A549 (cell line): Measurements from ENCODE around the gene LRRC1. TPM values are rescaled to one million over a fixed set of nuclear protein-coding genes. Genes with fewer than 3 reads are reported as not detected.

Experiments used
- ATAC-seq, 2 experiments: fragments of 200-7000 bp in 1 of 2; fragments of >200 bp in 1 of 2; cut with Nextera tagmentation in 1 of 2; cut with Tn5 transposase in 1 of 2; 3 replicates each; pipeline versions ENCODE4 v1.8.0 to v1.9.1; 2018 to 2020; ENCODE audit warnings: mild to moderate bottlenecking in 1 of 2, moderate library complexity in 1 of 2
- CTCF ChIA-PET: fragments of 300-600 bp; sonication (Branson Sonifier 250); formaldehyde crosslinking; extraction: SDS; loops from one replicate; lab custom pipeline; 2021; ENCODE audit warnings: antibody characterized with exemption, inconsistent platforms; lab: Yijun Ruan, JAX
- POLR2A ChIA-PET: fragments of 350-600 bp; formaldehyde crosslinking; extraction: SDS; loops from one replicate; lab custom pipeline; 2021; ENCODE audit warnings: antibody characterized with exemption, inconsistent platforms; lab: Yijun Ruan, JAX
- DNase-seq, 2 experiments: peaks; one replicate each; pipeline versions ENCODE4 v3.0.0 to v3.0.0-alpha.2; 2011 to 2016; ENCODE audit warnings: low read depth in 1 of 2, low spot score in 1 of 2
- FAIRE-seq: peaks from 2 replicates; lab custom pipeline; 2011; peaks lifted over from hg19 to GRCh38; lab: Jason Lieb, UNC
- H3K27ac ChIP-seq, 2 experiments: fragments of >200 bp; sonication (Bioruptor Twin); formaldehyde crosslinking; 3 replicates each; pipeline ENCODE4 v1.5.1; 2016 to 2017
- H3K4me1 ChIP-seq: fragments of >200 bp; sonication (Bioruptor Twin); formaldehyde crosslinking; 3 replicates; pipeline ENCODE4 v1.6.1; 2016
- H3K4me2 ChIP-seq: fragments of >200 bp; sonication (Bioruptor Twin); formaldehyde crosslinking; 3 replicates; pipeline ENCODE4 v1.6.1; 2016
- H3K4me3 ChIP-seq: fragments of >200 bp; sonication (Bioruptor Twin); formaldehyde crosslinking; 3 replicates; pipeline ENCODE4 v1.5.1; 2016
- H3K9me3 ChIP-seq: fragments of >200 bp; sonication (Bioruptor Twin); formaldehyde crosslinking; 3 replicates; pipeline ENCODE4 v1.6.1; 2016
- ATOH8 ChIP-seq: fragments of 250-450 bp; sonication (Bioruptor Pico); IDR thresholded peaks from 2 replicates; pipeline ENCODE4 v1.5.0; 2020; ENCODE audit warnings: low read depth, mild to moderate bottlenecking, moderate library complexity
- CHD2 ChIP-seq: fragments of 150-350 bp; IDR thresholded peaks from 2 replicates; pipeline ENCODE4 v1.6.1; 2014; ENCODE audit warnings: low read length; ENCODE audit not compliant: partially characterized antibody
- CTCF ChIP-seq: fragments of >200 bp; sonication (Bioruptor Twin); formaldehyde crosslinking; IDR thresholded peaks from 3 replicates; pipeline ENCODE4 v1.5.1; 2016
- E2F6 ChIP-seq: IDR thresholded peaks from 2 replicates; pipeline ENCODE4 v1.6.1; 2012; ENCODE audit warnings: low read depth, borderline replicate concordance
- EP300 ChIP-seq, 2 experiments: fragments of >200 bp; sonication (Bioruptor Twin); formaldehyde crosslinking; IDR thresholded peaks; 2 replicates in 1 of 2; 3 replicates in 1 of 2; pipeline ENCODE4 v1.6.1; 2016 to 2017
- FOSB ChIP-seq: fragments of 250-450 bp; sonication (Bioruptor Pico); IDR thresholded peaks from 2 replicates; pipeline ENCODE4 v1.5.0; 2020; ENCODE audit warnings: mild to moderate bottlenecking, moderate library complexity
- FOSL2 ChIP-seq, 2 experiments: fragments of 450-650 bp in 1 of 2; fragments of >200 bp in 1 of 2; sonication (Bioruptor Twin) in 1 of 2; formaldehyde crosslinking; IDR thresholded peaks; 2 replicates each; pipeline versions ENCODE4 v1.5.0 to v1.6.1; 2016 to 2020; ENCODE audit warnings: mild to moderate bottlenecking in 1 of 2, moderate library complexity in 1 of 2
- GATA3 ChIP-seq: IDR thresholded peaks from 2 replicates; pipeline ENCODE4 v1.6.1; 2012; ENCODE audit warnings: borderline replicate concordance
- HDAC2 ChIP-seq: fragments of 200-600 bp; sonication (generic); IDR thresholded peaks from 2 replicates; pipeline ENCODE4 v1.6.1; 2016
- HOXA7 ChIP-seq: fragments of 250-450 bp; sonication (Bioruptor Pico); IDR thresholded peaks from 2 replicates; pipeline ENCODE4 v1.5.0; 2020; ENCODE audit warnings: mild to moderate bottlenecking, moderate library complexity
- HOXB5 ChIP-seq: fragments of 250-450 bp; sonication (Bioruptor Pico); IDR thresholded peaks from 2 replicates; pipeline ENCODE4 v1.5.0; 2020; ENCODE audit warnings: mild to moderate bottlenecking, moderate library complexity
- JUN ChIP-seq, 2 experiments: fragments of >200 bp; sonication (Bioruptor Twin); formaldehyde crosslinking; IDR thresholded peaks; 2 replicates in 1 of 2; 3 replicates in 1 of 2; pipeline ENCODE4 v1.6.1; 2016 to 2017
- JUNB ChIP-seq: fragments of >200 bp; sonication (Bioruptor Twin); formaldehyde crosslinking; IDR thresholded peaks from 2 replicates; pipeline ENCODE4 v1.6.1; 2016
- KDM1A ChIP-seq: fragments of 200-600 bp; sonication (generic); IDR thresholded peaks from 2 replicates; pipeline ENCODE4 v1.6.1; 2016; ENCODE audit warnings: low read depth, mild to moderate bottlenecking
- KDM5A ChIP-seq: fragments of 200-600 bp; sonication (generic); IDR thresholded peaks from 2 replicates; pipeline ENCODE4 v1.6.1; 2016; ENCODE audit warnings: antibody characterized with exemption, mild to moderate bottlenecking
- MAFK ChIP-seq: fragments of 450-650 bp; IDR thresholded peaks from 2 replicates; pipeline ENCODE4 v1.6.1; 2014; ENCODE audit not compliant: partially characterized antibody
- MAX ChIP-seq: IDR thresholded peaks from 2 replicates; pipeline ENCODE4 v1.6.1; 2012
- MAZ ChIP-seq: fragments of 150-350 bp; IDR thresholded peaks from 2 replicates; pipeline ENCODE4 v1.6.1; 2014; ENCODE audit warnings: antibody characterized with exemption, low read depth, low read length, borderline replicate concordance
- NR3C1 ChIP-seq: fragments of >200 bp; sonication (Bioruptor Twin); formaldehyde crosslinking; IDR thresholded peaks from 3 replicates; pipeline ENCODE4 v1.6.1; 2017
- PBX3 ChIP-seq: IDR thresholded peaks from 2 replicates; pipeline ENCODE4 v1.6.1; 2012
- RAD21 ChIP-seq, 2 experiments: fragments of >200 bp in 1 of 2; sonication (Bioruptor Twin) in 1 of 2; formaldehyde crosslinking in 1 of 2; IDR thresholded peaks in 1 of 2; conservative IDR thresholded peaks in 1 of 2; 2 replicates in 1 of 2; 3 replicates in 1 of 2; pipeline ENCODE4 v1.6.1; 2012 to 2018; ENCODE audit warnings: inconsistent platforms in 1 of 2
- RARB ChIP-seq: fragments of 250-450 bp; sonication (Bioruptor Pico); IDR thresholded peaks from 2 replicates; pipeline ENCODE4 v1.8.0; 2021; ENCODE audit warnings: mild to moderate bottlenecking, moderate library complexity
- REST ChIP-seq: fragments of 200-600 bp; sonication (generic); IDR thresholded peaks from 2 replicates; pipeline ENCODE4 v1.6.1; 2016; ENCODE audit warnings: antibody characterized with exemption, mild to moderate bottlenecking, moderate library complexity
- RNF2 ChIP-seq: fragments of 200-600 bp; sonication (generic); IDR thresholded peaks from 2 replicates; pipeline ENCODE4 v1.6.1; 2016; ENCODE audit warnings: low read depth, mild to moderate bottlenecking, antibody characterized with exemption, moderate library complexity, borderline replicate concordance
- TFCP2L1 ChIP-seq: fragments of 250-450 bp; sonication (Bioruptor Pico); IDR thresholded peaks from 2 replicates; pipeline ENCODE4 v1.5.0; 2021; ENCODE audit warnings: mild to moderate bottlenecking
- TP53 ChIP-seq: fragments of 250-450 bp; sonication (Bioruptor Pico); IDR thresholded peaks from 2 replicates; pipeline ENCODE4 v1.5.0; 2021; ENCODE audit warnings: mild to moderate bottlenecking, moderate library complexity
- USF2 ChIP-seq: fragments of 450-650 bp; IDR thresholded peaks from 2 replicates; pipeline ENCODE4 v1.6.1; 2014; ENCODE audit warnings: antibody characterized with exemption
- ZC3H11A ChIP-seq: fragments of 450-650 bp; IDR thresholded peaks from 2 replicates; pipeline ENCODE4 v1.6.1; 2014; ENCODE audit warnings: antibody characterized with exemption, mild to moderate bottlenecking
- ZSCAN20 ChIP-seq: fragments of 250-450 bp; sonication (Bioruptor Pico); IDR thresholded peaks from 2 replicates; pipeline ENCODE4 v1.8.0; 2022; ENCODE audit warnings: mild to moderate bottlenecking, moderate library complexity
- WGBS: methylation state at CpG from one replicate; pipeline ENCODE4 v1.1.6; 2017; ENCODE audit errors: missing lambda C conversion rate; 5-methylcytosine and 5-hydroxymethylcytosine counted together
- polyA plus RNA-seq, 4 experiments: library from polyadenylated mRNA; depleted of rRNA in 3 of 4; stranded (reverse); fragments of >200 nt; fragmentation: RNase III in 1 of 4; extraction: RNeasy Plus Mini Kit Qiagen cat#74134 plus additional on column Dnase treatment in 1 of 4; gene quantifications; 2 replicates in 3 of 4; 3 replicates in 1 of 4; pipeline ENCODE4 v1.2.3, GENCODE V29; 2011 to 2017
- TF ChIP-seq, protein P1 (sequence below): fragments of >200 bp; sonication (Bioruptor Twin); formaldehyde crosslinking; IDR thresholded peaks from 3 replicates; pipeline ENCODE4 v1.6.1; 2016

LRRC1 gene
- polyA plus RNA-seq, 2 of the 4 experiments (the other 2 are of a cell fraction): 5.2 to 8.0 TPM

- Histone ChIP-seq H3K4me1 (no peaks in the 10 kb centered on the region), H3K4me2 (no peak overlapping the region), H3K4me3 (no peak overlapping the region), H3K9me3 (no peaks in the 10 kb centered on the region), H3K27ac (no peak overlapping the region)
- no peak for TF ChIP-seq TP53 (CRISPR knock-in tag)
- TF ChIP-seq MAFK: no peak
- TF ChIP-seq USF2: no peak
- TF ChIP-seq CHD2: no peak
- TF ChIP-seq, protein P1, sequence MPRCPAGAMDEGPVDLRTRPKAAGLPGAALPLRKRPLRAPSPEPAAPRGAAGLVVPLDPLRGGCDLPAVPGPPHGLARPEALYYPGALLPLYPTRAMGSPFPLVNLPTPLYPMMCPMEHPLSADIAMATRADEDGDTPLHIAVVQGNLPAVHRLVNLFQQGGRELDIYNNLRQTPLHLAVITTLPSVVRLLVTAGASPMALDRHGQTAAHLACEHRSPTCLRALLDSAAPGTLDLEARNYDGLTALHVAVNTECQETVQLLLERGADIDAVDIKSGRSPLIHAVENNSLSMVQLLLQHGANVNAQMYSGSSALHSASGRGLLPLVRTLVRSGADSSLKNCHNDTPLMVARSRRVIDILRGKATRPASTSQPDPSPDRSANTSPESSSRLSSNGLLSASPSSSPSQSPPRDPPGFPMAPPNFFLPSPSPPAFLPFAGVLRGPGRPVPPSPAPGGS: no peak
- no peak for TF ChIP-seq HOXB5 (CRISPR knock-in tag)
- no peak for TF ChIP-seq JUNB
- no peak for TF ChIP-seq GATA3
- TF ChIP-seq EP300 (IDR thresholded peaks at IDR 0.05): no peak
- no peak for TF ChIP-seq KDM1A
- TF ChIP-seq E2F6: no peak
- no peak for TF ChIP-seq JUN (IDR thresholded peaks at IDR 0.05)
- no peak for TF ChIP-seq FOSL2 (IDR thresholded peaks at IDR 0.05)
- no peak for TF ChIP-seq FOSL2 (CRISPR knock-in tag; IDR thresholded peaks at IDR 0.05)
- TF ChIP-seq MAX: no peak
- no peak for TF ChIP-seq RNF2
- no peak for TF ChIP-seq FOSB
- no peak for TF ChIP-seq HDAC2
- TF ChIP-seq KDM5A: no peak
- TF ChIP-seq HOXA7 (CRISPR knock-in tag): no peak
- TF ChIP-seq ZSCAN20 (CRISPR knock-in tag): no peak
- FAIRE-seq (no peak), ATAC-seq (no peak), DNase-seq (no peak)
- 80% methylated on average over 2 of the region's 2 CpGs for WGBS
- ChIA-PET CTCF (interaction anchor here (0.6 kb wide), 1 partner anchor 119 kb away, joined by 3 read pairs; no protein-coding TSS in a partner anchor), POLR2A (no interaction called here)
Observed at GRCh38 chr6:53926505-53926904, 131.7 kb downstream of the LRRC1 start.

DNA sequence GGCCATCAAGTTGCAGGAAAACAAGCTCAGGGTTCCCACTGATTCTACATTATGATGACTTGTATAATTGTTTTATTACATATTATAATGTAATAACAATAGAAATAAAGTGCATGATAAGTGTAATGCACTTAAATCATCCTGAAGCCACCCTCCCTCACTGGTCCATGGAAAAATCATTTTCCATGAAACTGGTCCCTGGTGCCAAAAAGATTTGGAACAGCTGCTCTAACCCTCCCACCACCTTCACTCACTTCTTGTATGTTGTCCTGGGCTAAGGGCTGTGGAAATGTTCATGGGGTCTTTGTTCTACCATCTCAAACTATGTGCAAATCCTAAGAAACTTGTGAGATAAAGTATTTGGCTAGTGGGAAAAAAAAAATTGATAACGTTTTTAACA, 133.8 kb downstream of the LRRC1 start:
- ATAC-seq (no peak), DNase-seq (no peak), FAIRE-seq (no peak)
- ChIA-PET CTCF (no interaction called here), POLR2A (no interaction called here)
- H3K4me2 ChIP-seq: 0 out of 3 replicates have a peak overlapping the region, but pooled peaks have one; percentile 9
- H3K4me1 ChIP-seq: no peaks in the 10 kb centered on the region
- no peak overlapping the region for H3K4me3 ChIP-seq
- no peak overlapping the region for H3K27ac ChIP-seq
- no peaks in the 10 kb centered on the region for H3K9me3 ChIP-seq
- 19% methylated on average over 1 of the region's 1 CpG for WGBS
- TF ChIP-seq REST: no peak
- TF ChIP-seq MAZ: no peak
- TF ChIP-seq ATOH8 (CRISPR knock-in tag): no peak
- TF ChIP-seq RAD21 (conservative IDR thresholded peaks at IDR 0.05 in 1 of 2, IDR thresholded peaks at IDR 0.05 in 1 of 2): no peak
- TF ChIP-seq RARB (CRISPR knock-in tag): no peak
- no peak for TF ChIP-seq JUNB
- TF ChIP-seq FOSB: no peak
- no peak for TF ChIP-seq FOSL2 (IDR thresholded peaks at IDR 0.05)
- no peak for TF ChIP-seq FOSL2 (CRISPR knock-in tag; IDR thresholded peaks at IDR 0.05)
- TF ChIP-seq NR3C1: no peak
- TF ChIP-seq ZC3H11A: no peak
- TF ChIP-seq PBX3: no peak
- TF ChIP-seq TFCP2L1 (CRISPR knock-in tag): no peak
- no peak for TF ChIP-seq CTCF
- TF ChIP-seq HDAC2: no peak
